NCI-H2107 (cell line): ENCODE data around the gene ATP6V1G1.
"Not testable (repeated sequence)": the region's sequence is repeated elsewhere in the genome, so short reads cannot be mapped to it uniquely, and the experiment has no call there.

Experiments used
- DNase-seq: peaks from one replicate; lab custom pipeline; 2025; lab: John Stamatoyannopoulos, UW

ATP6V1G1 gene

GRCh38 chr9:114587345-114588202, at the start of gene ATP6V1G1:
Gene ATP6V1G1, plus strand, starts transcription at chr9:114587769. Its CDS starts 70 bp downstream, at chr9:114587839.
- DNase-seq, result peak; percentile 91

GRCh38 chr9:114538241-114538640, 49.3 kb upstream of the ATP6V1G1 start:
- no peak for DNase-seq

- no peak for DNase-seq
Observed at GRCh38 chr9:114539701-114540380, 47.7 kb upstream of the ATP6V1G1 start.

- DNase-seq, result no peak
Observed at GRCh38 chr9:114545055-114545454, 42.5 kb upstream of the ATP6V1G1 start.

- DNase-seq, result no peak
Observed at GRCh38 chr9:114546851-114547250, 40.7 kb upstream of the ATP6V1G1 start.

GRCh38 chr9:114549697-114550330, 37.8 kb upstream of the ATP6V1G1 start:
- no peak for DNase-seq

- no peak for DNase-seq
Observed at GRCh38 chr9:114551750-114552685, 35.6 kb upstream of the ATP6V1G1 start.

- DNase-seq, result no peak
Observed at GRCh38 chr9:114552706-114553105, 34.9 kb upstream of the ATP6V1G1 start.

- no peak for DNase-seq
Observed at GRCh38 chr9:114553202-114553601, 34.4 kb upstream of the ATP6V1G1 start.

- DNase-seq, result no peak
Observed at GRCh38 chr9:114555696-114556095, 31.9 kb upstream of the ATP6V1G1 start.

- DNase-seq, result no peak
Observed at GRCh38 chr9:114558027-114558675, 29.4 kb upstream of the ATP6V1G1 start.

- no peak for DNase-seq
Observed at GRCh38 chr9:114559830-114560513, 27.6 kb upstream of the ATP6V1G1 start.

GRCh38 chr9:114560956-114561355, 26.6 kb upstream of the ATP6V1G1 start:
- no peak for DNase-seq

- no peak for DNase-seq
Observed at GRCh38 chr9:114561771-114562170, 25.8 kb upstream of the ATP6V1G1 start.

GRCh38 chr9:114565204-114565603, 22.4 kb upstream of the ATP6V1G1 start:
- no peak for DNase-seq

GRCh38 chr9:114570742-114571141, 16.8 kb upstream of the ATP6V1G1 start:
- DNase-seq, result no peak

GRCh38 chr9:114571391-114571790, 16.2 kb upstream of the ATP6V1G1 start:
- DNase-seq, result no peak

GRCh38 chr9:114572199-114572598, 15.4 kb upstream of the ATP6V1G1 start:
- no peak for DNase-seq

- DNase-seq, result no peak
Observed at GRCh38 chr9:114574438-114574837, 13.1 kb upstream of the ATP6V1G1 start.

- DNase-seq, result not testable (repeated sequence)
Observed at GRCh38 chr9:114576779-114577178, 10.8 kb upstream of the ATP6V1G1 start.
